SJSA1 (cell line): ENCODE results near the gene LMBR1. TPM values are rescaled to one million over a fixed set of nuclear protein-coding genes. Genes with fewer than 3 reads are reported as not detected.
"Not testable (repeated sequence)": the region's sequence is repeated elsewhere in the genome, so short reads cannot be mapped to it uniquely, and the experiment has no call there.

Experiments used
- DNase-seq, 2 experiments: peaks; one replicate each; pipeline ENCODE4 v3.0.0-alpha.2; 2015 to 2020; ENCODE audit warnings: low spot score in 2 of 2, low read depth in 1 of 2
- H3K27ac ChIP-seq: fragments of 250-450 bp; sonication (Bioruptor Pico); 2 replicates; pipeline ENCODE4 v1.5.1; 2020; ENCODE audit warnings: mild to moderate bottlenecking, moderate library complexity
- H3K27me3 ChIP-seq: fragments of 250-450 bp; sonication (Bioruptor Pico); replicated peaks from 2 replicates; pipeline ENCODE4 v1.5.1; 2020; ENCODE audit warnings: mild to moderate bottlenecking, moderate library complexity
- H3K36me3 ChIP-seq: fragments of 250-450 bp; sonication (Bioruptor Pico); 2 replicates; pipeline ENCODE4 v1.5.1; 2020; ENCODE audit warnings: mild to moderate bottlenecking
- H3K4me1 ChIP-seq: fragments of 250-450 bp; sonication (Bioruptor Pico); replicated peaks from 2 replicates; pipeline ENCODE4 v1.6.1; 2021; ENCODE audit warnings: mild to moderate bottlenecking
- H3K4me3 ChIP-seq: fragments of 250-450 bp; sonication (Bioruptor Pico); 2 replicates; pipeline ENCODE4 v1.5.1; 2020; ENCODE audit warnings: mild to moderate bottlenecking
- H3K9me3 ChIP-seq: fragments of 250-450 bp; sonication (Bioruptor Pico); replicated peaks from 2 replicates; pipeline ENCODE4 v1.5.1; 2020; ENCODE audit warnings: mild to moderate bottlenecking
- total RNA-seq: library from RNA; depleted of rRNA; stranded (reverse); fragments of >200 nt; shearing (Covaris generic); gene quantifications from 2 replicates; pipeline ENCODE4 v1.2.3, GENCODE V29; 2014

LMBR1 gene
- total RNA-seq, 1 experiment from 2014 or later = 16.8 TPM

- no peak overlapping the region for H3K4me3 ChIP-seq
- H3K4me1 ChIP-seq = no peaks in the 10 kb centered on the region
- no peaks in the 10 kb centered on the region for H3K36me3 ChIP-seq
- H3K27me3 ChIP-seq = no peaks in the 10 kb centered on the region
- no peak for DNase-seq
- H3K9me3 ChIP-seq = no peaks in the 10 kb centered on the region
- H3K27ac ChIP-seq = no peak overlapping the region
Measured at GRCh38 chr7:156827587-156828203, 65.3 kb downstream of the LMBR1 start.

GRCh38 chr7:156823435-156823834, 69.5 kb downstream of the LMBR1 start:
- H3K4me1 ChIP-seq = no peaks in the 10 kb centered on the region
- H3K27me3 ChIP-seq = no peaks in the 10 kb centered on the region
- H3K27ac ChIP-seq = no peak overlapping the region
- no peak for DNase-seq
- no peak overlapping the region for H3K4me3 ChIP-seq
- H3K36me3 ChIP-seq = no peaks in the 10 kb centered on the region
- H3K9me3 ChIP-seq = no peaks in the 10 kb centered on the region

GRCh38 chr7:156820445-156821063, 72.4 kb downstream of the LMBR1 start:
- DNase-seq = no peak
- no peaks in the 10 kb centered on the region for H3K36me3 ChIP-seq
- H3K27me3 ChIP-seq = no peaks in the 10 kb centered on the region
- no peak overlapping the region for H3K27ac ChIP-seq
- H3K4me3 ChIP-seq = no peak overlapping the region
- no peaks in the 10 kb centered on the region for H3K4me1 ChIP-seq
- no peaks in the 10 kb centered on the region for H3K9me3 ChIP-seq

GRCh38 chr7:156819733-156820295, 73.2 kb downstream of the LMBR1 start:
- no peak overlapping the region for H3K4me3 ChIP-seq
- H3K9me3 ChIP-seq = no peaks in the 10 kb centered on the region
- H3K27me3 ChIP-seq = no peaks in the 10 kb centered on the region
- H3K4me1 ChIP-seq = no peaks in the 10 kb centered on the region
- no peaks in the 10 kb centered on the region for H3K36me3 ChIP-seq
- no peak for DNase-seq
- H3K27ac ChIP-seq = no peak overlapping the region

- H3K9me3 ChIP-seq = no peaks in the 10 kb centered on the region
- H3K4me1 ChIP-seq = no peaks in the 10 kb centered on the region
- DNase-seq = no peak
- no peak overlapping the region for H3K27ac ChIP-seq
- H3K27me3 ChIP-seq = no peaks in the 10 kb centered on the region
- no peak overlapping the region for H3K4me3 ChIP-seq
- H3K36me3 ChIP-seq = no peaks in the 10 kb centered on the region
Measured at GRCh38 chr7:156818133-156818532, 74.8 kb downstream of the LMBR1 start.

- DNase-seq = no peak
- H3K4me1 ChIP-seq = no peaks in the 10 kb centered on the region
Measured at GRCh38 chr7:156816943-156817572, 75.9 kb downstream of the LMBR1 start.

GRCh38 chr7:156811706-156812105, 81.3 kb downstream of the LMBR1 start:
- no peaks in the 10 kb centered on the region for H3K9me3 ChIP-seq
- H3K4me3 ChIP-seq = no peak overlapping the region
- H3K36me3 ChIP-seq = no peaks in the 10 kb centered on the region
- H3K4me1 ChIP-seq = no peaks in the 10 kb centered on the region
- H3K27ac ChIP-seq = no peak overlapping the region
- no peaks in the 10 kb centered on the region for H3K27me3 ChIP-seq
- no peak for DNase-seq

More at GRCh38 chr7:156816943-156817572, 75.9 kb downstream of the LMBR1 start:
- Histone ChIP-seq H3K36me3 (no peaks in the 10 kb centered on the region), H3K27ac (no peak overlapping the region), H3K4me3 (no peak overlapping the region), H3K9me3 (no peaks in the 10 kb centered on the region), H3K27me3 (no peaks in the 10 kb centered on the region)

GRCh38 chr7:156803656-156804055, 89.3 kb downstream of the LMBR1 start:
- H3K4me3 ChIP-seq, H3K27ac ChIP-seq, H3K9me3 ChIP-seq, H3K27me3 ChIP-seq, DNase-seq, H3K36me3 ChIP-seq, H3K4me1 ChIP-seq: not testable (repeated sequence)

- no peak for DNase-seq
Measured at GRCh38 chr7:156802214-156802613, 90.8 kb downstream of the LMBR1 start.

GRCh38 chr7:156795415-156795814, 97.6 kb downstream of the LMBR1 start:
- no peaks in the 10 kb centered on the region for H3K4me1 ChIP-seq
- H3K9me3 ChIP-seq = no peaks in the 10 kb centered on the region
- H3K27me3 ChIP-seq = no peaks in the 10 kb centered on the region
- peaks cover 3% of the 10 kb centered on the region; the same call in 1 of the 2 replicates for H3K36me3 ChIP-seq
- no peak overlapping the region for H3K27ac ChIP-seq
- no peak for DNase-seq
- no peak overlapping the region for H3K4me3 ChIP-seq

More at GRCh38 chr7:156802214-156802613, 90.8 kb downstream of the LMBR1 start:
- no peak overlapping the region for H3K4me3 ChIP-seq
- H3K4me1 ChIP-seq = no peaks in the 10 kb centered on the region
- no peaks in the 10 kb centered on the region for H3K27me3 ChIP-seq
- no peaks in the 10 kb centered on the region for H3K9me3 ChIP-seq
- no peaks in the 10 kb centered on the region for H3K36me3 ChIP-seq
- no peak overlapping the region for H3K27ac ChIP-seq

- Histone ChIP-seq H3K27ac (no peak overlapping the region), H3K27me3 (no peaks in the 10 kb centered on the region)
- no peak for DNase-seq
Measured at GRCh38 chr7:156793334-156793733, 99.6 kb downstream of the LMBR1 start.

GRCh38 chr7:156792611-156793010, 100.4 kb downstream of the LMBR1 start:
- Histone ChIP-seq H3K27ac (no peak overlapping the region), H3K4me3 (no peak overlapping the region), H3K27me3 (no peaks in the 10 kb centered on the region), H3K36me3 (peaks cover 3% of the 10 kb centered on the region; the same call in 1 of the 2 replicates), H3K9me3 (no peaks in the 10 kb centered on the region), H3K4me1 (no peaks in the 10 kb centered on the region)
- DNase-seq = no peak

More at GRCh38 chr7:156793334-156793733, 99.6 kb downstream of the LMBR1 start:
- H3K4me3 ChIP-seq = no peak overlapping the region
- H3K4me1 ChIP-seq = no peaks in the 10 kb centered on the region
- H3K36me3 ChIP-seq = peaks cover 3% of the 10 kb centered on the region; the same call in 1 of the 2 replicates
- no peaks in the 10 kb centered on the region for H3K9me3 ChIP-seq

GRCh38 chr7:156791241-156791640, 101.7 kb downstream of the LMBR1 start:
- H3K4me3 ChIP-seq = no peak overlapping the region
- H3K27ac ChIP-seq = no peak overlapping the region
- DNase-seq = no peak
- no peaks in the 10 kb centered on the region for H3K9me3 ChIP-seq
- H3K36me3 ChIP-seq = peaks cover 3% of the 10 kb centered on the region; the same call in 1 of the 2 replicates
- H3K4me1 ChIP-seq = no peaks in the 10 kb centered on the region
- H3K27me3 ChIP-seq = no peaks in the 10 kb centered on the region

- no peak overlapping the region for H3K4me3 ChIP-seq
- H3K4me1 ChIP-seq = no peaks in the 10 kb centered on the region
- no peak for DNase-seq
- H3K36me3 ChIP-seq = peaks cover 3% of the 10 kb centered on the region; the same call in 1 of the 2 replicates
- H3K27me3 ChIP-seq = no peaks in the 10 kb centered on the region
- no peaks in the 10 kb centered on the region for H3K9me3 ChIP-seq
- no peak overlapping the region for H3K27ac ChIP-seq
Measured at GRCh38 chr7:156790264-156790663, 102.7 kb downstream of the LMBR1 start.
